Measurements from ENCODE around the gene GDPD5.

GDPD5 gene

GRCh38 chr11:75485742-75486141 lies 40.0 kb downstream of the GDPD5 start:
- TF ChIP-seq EZH2phosphoT487 (IDR thresholded peaks at IDR 0.05; ENCODE audit: borderline replicate concordance, low read length) (no peak), CTCF (IDR thresholded peaks at IDR 0.05; ENCODE audit: low read depth, low read length, poor library complexity, severe bottlenecking) (no peak)

GRCh38 chr11:75482931-75483469 lies 42.7 kb downstream of the GDPD5 start:
- Histone ChIP-seq H4K20me1 (ENCODE audit: control insufficient read depth, insufficient read depth, low read depth, low read length) (no peaks in the 10 kb centered on the region), H3K9me3 (ENCODE audit: control insufficient read depth, insufficient read depth, low read length) (no peaks in the 10 kb centered on the region), H3K27me3 (ENCODE audit: control insufficient read depth, low read length) (no peaks in the 10 kb centered on the region), H3K79me2 (ENCODE audit: control insufficient read depth, low read length) (no peaks in the 10 kb centered on the region), H3K27ac (ENCODE audit: low read depth, low read length) (no peak overlapping the region), H3K4me1 (ENCODE audit: control insufficient read depth, low read length) (peaks cover 12% of the 10 kb centered on the region), H3K9me2 (replicated peaks; ENCODE audit: control insufficient read depth, low read length) (no peaks in the 10 kb centered on the region), H3K4me2 (ENCODE audit: low read length) (no peak overlapping the region), H3F3A (ENCODE audit: control insufficient read depth, insufficient read depth) (no peaks in the 10 kb centered on the region), H3K4me3 (ENCODE audit: low read length) (no peak overlapping the region), H3K36me3 (ENCODE audit: control insufficient read depth, low read length) (no peaks in the 10 kb centered on the region)
- TF ChIP-seq CTCF (IDR thresholded peaks at IDR 0.05; ENCODE audit: low read depth, low read length, poor library complexity, severe bottlenecking): no peak
- TF ChIP-seq EZH2phosphoT487 (IDR thresholded peaks at IDR 0.05; ENCODE audit: borderline replicate concordance, low read length): no peak

More at GRCh38 chr11:75485742-75486141, 40.0 kb downstream of the GDPD5 start:
- Histone ChIP-seq H3K4me3 (ENCODE audit: low read length) (no peak overlapping the region), H3K4me1 (ENCODE audit: control insufficient read depth, low read length) (peaks cover 9% of the 10 kb centered on the region), H3K79me2 (ENCODE audit: control insufficient read depth, low read length) (no peaks in the 10 kb centered on the region), H3K9me2 (replicated peaks; ENCODE audit: control insufficient read depth, low read length) (no peaks in the 10 kb centered on the region), H3K27me3 (ENCODE audit: control insufficient read depth, low read length) (no peaks in the 10 kb centered on the region), H3K4me2 (ENCODE audit: low read length) (no peak overlapping the region), H3K36me3 (ENCODE audit: control insufficient read depth, low read length) (no peaks in the 10 kb centered on the region), H3K9me3 (ENCODE audit: control insufficient read depth, insufficient read depth, low read length) (no peaks in the 10 kb centered on the region), H3K27ac (ENCODE audit: low read depth, low read length) (no peak overlapping the region), H3F3A (ENCODE audit: control insufficient read depth, insufficient read depth) (no peaks in the 10 kb centered on the region), H4K20me1 (ENCODE audit: control insufficient read depth, insufficient read depth, low read depth, low read length) (no peaks in the 10 kb centered on the region)

- Histone ChIP-seq H3K79me2 (ENCODE audit: control insufficient read depth, low read length) (no peaks in the 10 kb centered on the region), H3K4me1 (ENCODE audit: control insufficient read depth, low read length) (peaks cover 12% of the 10 kb centered on the region), H3K27me3 (ENCODE audit: control insufficient read depth, low read length) (no peaks in the 10 kb centered on the region), H3K9me2 (replicated peaks; ENCODE audit: control insufficient read depth, low read length) (no peaks in the 10 kb centered on the region), H3F3A (ENCODE audit: control insufficient read depth, insufficient read depth) (no peaks in the 10 kb centered on the region), H3K4me3 (ENCODE audit: low read length) (no peak overlapping the region), H3K9me3 (ENCODE audit: control insufficient read depth, insufficient read depth, low read length) (no peaks in the 10 kb centered on the region), H3K4me2 (ENCODE audit: low read length) (no peak overlapping the region), H3K36me3 (ENCODE audit: control insufficient read depth, low read length) (no peaks in the 10 kb centered on the region), H3K27ac (ENCODE audit: low read depth, low read length) (no peak overlapping the region), H4K20me1 (ENCODE audit: control insufficient read depth, insufficient read depth, low read depth, low read length) (no peaks in the 10 kb centered on the region)
- TF ChIP-seq CTCF (IDR thresholded peaks at IDR 0.05; ENCODE audit: low read depth, low read length, poor library complexity, severe bottlenecking) (no peak), EZH2phosphoT487 (IDR thresholded peaks at IDR 0.05; ENCODE audit: borderline replicate concordance, low read length) (no peak)
Observed at GRCh38 chr11:75481922-75482606, 43.7 kb downstream of the GDPD5 start.

Data from DOHH2 (cell line).